ENCODE measurements around the gene CFLAR. TPM values are rescaled to one million over a fixed set of nuclear protein-coding genes. Genes with fewer than 3 reads are reported as not detected.
A peak's percentile ranks its signal among the peaks of the same experiment; 100 is the strongest.

The CFLAR gene
- total RNA-seq, 4 donors from 2014 or later = 158 to 284 (median 220) TPM

GRCh38 chr2:201172279-201172678 is 56.3 kb downstream of the CFLAR start:
- peaks cover 0 to 9% (median 0%) of the 10 kb centered on the region in 3 donors for H3K36me3 ChIP-seq
- no peak for TF ChIP-seq CTCF (IDR thresholded peaks at IDR 0.05)
- no peak for TF ChIP-seq EP300 (IDR thresholded peaks at IDR 0.05)
- H3K4me1 ChIP-seq = peaks cover 0 to 10% (median 4%) of the 10 kb centered on the region in 4 donors
- H3K4me3 ChIP-seq = no peak overlapping the region
- peaks cover 0 to 16% (median 0%) of the 10 kb centered on the region in 4 donors for H3K9me3 ChIP-seq
- WGBS, 2 donors = 63 to 68% methylated on average over 2 of the region's 2 CpGs
- no peaks in the 10 kb centered on the region for H3K27me3 ChIP-seq
- H3K27ac ChIP-seq = no peak overlapping the region
- DNase-seq (ENCODE audit: low spot score in 2 of 2) = no peak

- Histone ChIP-seq H3K9me3 (no peaks in the 10 kb centered on the region), H3K27me3 (no peaks in the 10 kb centered on the region), H3K36me3 (no peaks in the 10 kb centered on the region), H3K4me1 (peaks cover 0 to 10% (median 4%) of the 10 kb centered on the region in 4 donors), H3K27ac (no peak overlapping the region), H3K4me3 (no peak overlapping the region)
- WGBS, 2 donors = 30 to 71% methylated on average over 1 of the region's 1 CpG
- no peak for DNase-seq (ENCODE audit: low spot score in 2 of 2)
- TF ChIP-seq POLR2A (IDR thresholded peaks at IDR 0.05) (no peak), CTCF (IDR thresholded peaks at IDR 0.05) (no peak)
These were observed 58.7 kb downstream of the CFLAR start for GRCh38 chr2:201174687-201175086.

GRCh38 chr2:201176081-201176481 is 60.1 kb downstream of the CFLAR start:
- WGBS, 2 donors = 41 to 55% methylated on average over 6 of the region's 6 CpGs
- no peak for DNase-seq (ENCODE audit: low spot score in 2 of 2)
- Histone ChIP-seq H3K27ac (no peak overlapping the region), H3K27me3 (no peaks in the 10 kb centered on the region), H3K4me3 (no peak overlapping the region), H3K9me3 (no peaks in the 10 kb centered on the region), H3K4me1 (peaks cover 0 to 10% (median 4%) of the 10 kb centered on the region in 4 donors), H3K36me3 (no peaks in the 10 kb centered on the region)
- TF ChIP-seq CTCF (IDR thresholded peaks at IDR 0.05) (no peak), EP300 (IDR thresholded peaks at IDR 0.05) (no peak), POLR2A (IDR thresholded peaks at IDR 0.05) (no peak)

GRCh38 chr2:201180010-201180409 is 64.0 kb downstream of the CFLAR start:
- H3K9me3 ChIP-seq = no peaks in the 10 kb centered on the region
- DNase-seq (ENCODE audit: low spot score in 2 of 2) = no peak
- TF ChIP-seq POLR2A (IDR thresholded peaks at IDR 0.05) = no peak
- no peak for TF ChIP-seq CTCF (IDR thresholded peaks at IDR 0.05)
- no peak for TF ChIP-seq EP300 (IDR thresholded peaks at IDR 0.05)
- 51 to 66% methylated on average over 3 of the region's 3 CpGs for WGBS, 2 donors
- no peak overlapping the region for H3K4me3 ChIP-seq
- peaks cover 0 to 10% (median 6%) of the 10 kb centered on the region in 4 donors for H3K4me1 ChIP-seq
- H3K36me3 ChIP-seq = no peaks in the 10 kb centered on the region
- H3K27me3 ChIP-seq = no peaks in the 10 kb centered on the region
- no peak overlapping the region for H3K27ac ChIP-seq

- DNase-seq (ENCODE audit: low spot score in 2 of 2) = no peak
- Histone ChIP-seq H3K4me1 (peaks cover 0 to 5% (median 0%) of the 10 kb centered on the region in 4 donors), H3K27ac (peak within 1 kb of the TSS in 3 of 4 donors; percentile 26 to 75 (median 71)), H3K4me3 (peak within 1 kb of the TSS; percentile 5 to 46 (median 30)), H3K9me3 (no peaks in the 10 kb centered on the region), H3K27me3 (no peaks in the 10 kb centered on the region), H3K36me3 (no peaks in the 10 kb centered on the region)
- TF ChIP-seq CTCF (IDR thresholded peaks at IDR 0.05) (peak in 3 of 5 experiments; percentile 12 to 40 (median 25)), EP300 (IDR thresholded peaks at IDR 0.05) (peak in 1 of 2 donors; percentile 42), POLR2A (IDR thresholded peaks at IDR 0.05) (no peak)
- WGBS, 2 donors = 57 to 63% methylated on average over 11 of the region's 11 CpGs
These were observed 66.8 kb downstream of the CFLAR start, which contains the start of gene CASP10 for GRCh38 chr2:201182650-201183364. TSS of gene CASP10 (plus strand) at chr2:201183141. CDS start at chr2:201185778, 2,637 bp downstream.

Measured in tibial nerve (tissue), 4 donors.